ENCODE data around the gene ADORA1. TPM values are rescaled to one million over a fixed set of nuclear protein-coding genes. Genes with fewer than 3 reads are reported as not detected.

Gene ADORA1
- total and polyA plus RNA-seq, 2 of the 13 experiments (the other 11 are each of a cell fraction or from before 2014, with no cell fraction given) = 0.11 TPM; not detected in 1

- no peak for FAIRE-seq
- Histone ChIP-seq H3K79me2 (ENCODE audit: insufficient read depth, low read length) (no peaks in the 10 kb centered on the region), H3K27ac (ENCODE audit: extremely low read length, insufficient read depth, low read length) (no peak overlapping the region), H3K4me3 (replicated peaks in 1 of 3; ENCODE audit: insufficient read depth in 1 of 3, low read depth in 2 of 3, low read length in 3 of 3) (no peak overlapping the region), H3K4me2 (ENCODE audit: low read depth, low read length) (no peak overlapping the region), H3K4me1 (ENCODE audit: insufficient read depth, low read length) (no peaks in the 10 kb centered on the region), H3K27me3 (ENCODE audit: control insufficient read depth in 1 of 2, insufficient read depth in 2 of 2, low read length in 2 of 2) (peaks cover 3 to 9% of the 10 kb centered on the region in 2 experiments; a peak in 4 of 5 replicates), H3K36me3 (replicated peaks in 1 of 2; ENCODE audit: control insufficient read depth in 1 of 2, insufficient read depth in 2 of 2, low read length in 2 of 2) (no peaks in the 10 kb centered on the region), H3K9ac (ENCODE audit: insufficient read depth, low read depth, low read length) (no peak overlapping the region), H4K20me1 (ENCODE audit: insufficient read depth, low read length) (0 out of 2 replicates have a peak, but pooled peaks cover 4% of the 10 kb centered on the region), H2AFZ (ENCODE audit: low read length) (no peak overlapping the region), H3K9me3 (ENCODE audit: low read length) (no peaks in the 10 kb centered on the region)
- DNase-seq (ENCODE audit: low spot score) = no peak
- ChIA-PET POLR2A (no interaction called here), CTCF (ENCODE audit: low intra/inter-chr PET ratio, low total read pairs) (no interaction called here)
- in situ Hi-C loops (cut with HindIII; ENCODE audit: extremely low pct_ligation_motif_present, low pct_unique_long_range_greater_than_20kb) = loop anchor here (5.0 kb wide), 1 partner anchor 49 kb away; no protein-coding TSS in a partner anchor
- WGBS (ENCODE audit: low lambda C conversion rate) = 29% methylated on average over 1 of the region's 5 CpGs
- TF ChIP-seq KDM2A (CRISPR knock-in tag; IDR thresholded peaks at IDR 0.05; ENCODE audit: borderline replicate concordance, low read depth) = no peak
- TF ChIP-seq LCORL (IDR thresholded peaks at IDR 0.05) = no peak
- TF ChIP-seq LCORL (CRISPR knock-in tag; IDR thresholded peaks at IDR 0.05) = no peak
- no peak for TF ChIP-seq ERF (CRISPR knock-in tag; IDR thresholded peaks at IDR 0.05)
- no peak for TF ChIP-seq MTF2 (CRISPR knock-in tag; IDR thresholded peaks at IDR 0.05; ENCODE audit: borderline replicate concordance)
- TF ChIP-seq ZNF747 (CRISPR knock-in tag; IDR thresholded peaks at IDR 0.05; ENCODE audit: borderline replicate concordance) = no peak
- no peak for TF ChIP-seq ZNF777 (CRISPR knock-in tag; IDR thresholded peaks at IDR 0.05)
- no peak for TF ChIP-seq MTA3 (CRISPR knock-in tag; IDR thresholded peaks at IDR 0.05)
- no peak for TF ChIP-seq NFATC3 (CRISPR knock-in tag; IDR thresholded peaks at IDR 0.05)
- no peak for TF ChIP-seq MAF1 (CRISPR knock-in tag; IDR thresholded peaks at IDR 0.05; ENCODE audit: borderline replicate concordance)
- TF ChIP-seq AHR (CRISPR knock-in tag; IDR thresholded peaks at IDR 0.05) = no peak
- no peak for TF ChIP-seq ZNF432 (CRISPR knock-in tag; IDR thresholded peaks at IDR 0.05; ENCODE audit: borderline replicate concordance)
- TF ChIP-seq IRX3 (CRISPR knock-in tag; IDR thresholded peaks at IDR 0.05; ENCODE audit: borderline replicate concordance, low read depth) = no peak
- TF ChIP-seq ZNF292 (CRISPR knock-in tag; IDR thresholded peaks at IDR 0.05; ENCODE audit: borderline replicate concordance, low read depth) = no peak
- TF ChIP-seq ZNF788 (CRISPR knock-in tag; IDR thresholded peaks at IDR 0.05; ENCODE audit: borderline replicate concordance) = no peak
- TF ChIP-seq JUNB (CRISPR knock-in tag; IDR thresholded peaks at IDR 0.05; ENCODE audit: borderline replicate concordance) = no peak
- no peak for TF ChIP-seq ZNF567 (CRISPR knock-in tag; IDR thresholded peaks at IDR 0.05; ENCODE audit: borderline replicate concordance)
- no peak for TF ChIP-seq SNRNP70 (IDR thresholded peaks at IDR 0.05; ENCODE audit: low read depth, low read length)
- intact Hi-C loops (cut with micrococcal nuclease; ENCODE audit: unreplicated experiment) = loop anchor here (2.0 kb wide), 1 partner anchor 99 kb away; no protein-coding TSS in a partner anchor
- no peak for ATAC-seq
- BruUV-seq (replicated peaks) = no TSS peak
Measured at GRCh38 chr1:203167913-203168200, 40.3 kb downstream of the ADORA1 start.

All from HepG2 (cell line).